ENCODE measurements around the gene YPEL5.

GRCh38 chr2:30145826-30146336 is 926 bp upstream of the YPEL5 start:
- TF ChIP-seq, protein P1, sequence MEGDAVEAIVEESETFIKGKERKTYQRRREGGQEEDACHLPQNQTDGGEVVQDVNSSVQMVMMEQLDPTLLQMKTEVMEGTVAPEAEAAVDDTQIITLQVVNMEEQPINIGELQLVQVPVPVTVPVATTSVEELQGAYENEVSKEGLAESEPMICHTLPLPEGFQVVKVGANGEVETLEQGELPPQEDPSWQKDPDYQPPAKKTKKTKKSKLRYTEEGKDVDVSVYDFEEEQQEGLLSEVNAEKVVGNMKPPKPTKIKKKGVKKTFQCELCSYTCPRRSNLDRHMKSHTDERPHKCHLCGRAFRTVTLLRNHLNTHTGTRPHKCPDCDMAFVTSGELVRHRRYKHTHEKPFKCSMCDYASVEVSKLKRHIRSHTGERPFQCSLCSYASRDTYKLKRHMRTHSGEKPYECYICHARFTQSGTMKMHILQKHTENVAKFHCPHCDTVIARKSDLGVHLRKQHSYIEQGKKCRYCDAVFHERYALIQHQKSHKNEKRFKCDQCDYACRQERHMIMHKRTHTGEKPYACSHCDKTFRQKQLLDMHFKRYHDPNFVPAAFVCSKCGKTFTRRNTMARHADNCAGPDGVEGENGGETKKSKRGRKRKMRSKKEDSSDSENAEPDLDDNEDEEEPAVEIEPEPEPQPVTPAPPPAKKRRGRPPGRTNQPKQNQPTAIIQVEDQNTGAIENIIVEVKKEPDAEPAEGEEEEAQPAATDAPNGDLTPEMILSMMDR (conservative IDR thresholded peaks at IDR 0.05; ENCODE audit: low read length), result no peak
- no peak for TF ChIP-seq EZH2phosphoT487 (IDR thresholded peaks at IDR 0.05; ENCODE audit: borderline replicate concordance, low read depth, low read length)

Data from OCI-LY7 (cell line).